Right lobe of liver (tissue), 6 donors: ENCODE measurements around the gene C17orf114.
A peak's percentile ranks its signal among the peaks of the same experiment; 100 is the strongest.

Experiments
- ATAC-seq, 4 donors: fragments of 200-7000 bp; cut with Tn5 transposase; one replicate each; pipeline ENCODE4 v1.9.1; 2020; ENCODE audit warnings: mild to moderate bottlenecking in 4 of 4, moderate library complexity in 4 of 4
- DNase-seq, 3 donors: peaks; one replicate each; pipeline ENCODE4 v3.0.0-alpha.2; 2020
- H3K27ac ChIP-seq, 3 donors: fragments of 200-600 bp; one replicate each; pipeline ENCODE4 v1.8.0; 2022
- H3K27me3 ChIP-seq, 2 donors: fragments of 200-600 bp; one replicate each; pipeline ENCODE4 v1.8.0; 2022
- H3K36me3 ChIP-seq, 4 donors: fragments of 200-600 bp; sonication (generic) in 1 of 4; one replicate each; pipeline versions ENCODE4 v1.5.1 to v1.8.0; 2017 to 2022; ENCODE audit warnings: control low read depth in 1 of 4
- H3K4me1 ChIP-seq, 4 donors: fragments of 200-600 bp; sonication (generic) in 1 of 4; one replicate each; pipeline versions ENCODE4 v1.5.1 to v1.8.0; 2017 to 2022; ENCODE audit warnings: control low read depth in 1 of 4
- H3K4me3 ChIP-seq, 3 donors: fragments of 200-600 bp; one replicate each; pipeline ENCODE4 v1.8.0; 2022
- H3K9me3 ChIP-seq, 4 donors: fragments of 200-600 bp; sonication (generic) in 1 of 4; one replicate each; pipeline versions ENCODE4 v1.5.1 to v1.8.0; 2017 to 2022; ENCODE audit warnings: control low read depth in 1 of 4
- POLR2A ChIP-seq: fragments of 450-650 bp; IDR thresholded peaks from one replicate; pipeline ENCODE4 v1.6.1; 2017; ENCODE audit warnings: antibody characterized with exemption, mild to moderate bottlenecking
- WGBS: methylation state at CpG from one replicate; pipeline ENCODE4 v1.1.6; 2018; ENCODE audit warnings: low coverage, low lambda C conversion rate; ENCODE audit not compliant: insufficient coverage; ENCODE audit errors: missing lambda C conversion rate; 5-methylcytosine and 5-hydroxymethylcytosine counted together
- intact Hi-C, 2 donors: fragments of 100-400 bp; cut with DNase I; formaldehyde crosslinking; loops; one replicate each; pipeline versions ENCODE4 v1.11.2 to v1.14.1; 2022
- TF ChIP-seq, protein P1 (sequence below), 4 donors: fragments of 200-600 bp in 3 of 4; fragments of 450-650 bp in 1 of 4; IDR thresholded peaks; one replicate each; pipeline versions ENCODE4 v1.5.1 to v1.8.0; 2016 to 2022; ENCODE audit warnings: antibody characterized with exemption in 4 of 4, mild to moderate bottlenecking in 2 of 4
- donor health status: DM: no; HTN: yes; CAD: no.
- donor health status: DM: no; HTN: no; CAD: no.
- donor health status: DM: no; HTN: no; CAD: no.
- donor health status: DM: no; HTN: yes; CAD: no.
- donor health status: DM: no; HTN: yes; CAD: no.

C17orf114 gene

DNA sequence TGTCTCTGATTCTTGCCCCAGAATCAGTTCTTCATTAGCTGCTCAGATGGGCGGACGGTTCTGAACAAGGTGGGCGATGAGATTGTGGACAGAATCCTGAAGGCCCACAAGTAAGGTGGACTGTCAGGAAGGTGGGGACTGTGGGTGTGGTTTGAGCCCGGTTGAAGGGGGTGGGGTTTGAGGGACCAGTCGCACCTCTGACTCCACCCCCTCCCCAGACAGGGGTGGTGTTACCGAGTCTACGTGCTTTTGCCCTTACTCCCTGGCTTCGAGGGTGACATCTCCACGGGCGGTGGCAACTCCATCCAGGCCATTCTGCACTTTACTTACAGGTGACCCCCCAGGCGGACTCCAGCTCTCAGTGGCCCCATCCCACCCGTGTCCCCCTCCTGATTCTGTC lies 16.1 kb upstream of the C17orf114 start:
- Histone ChIP-seq H3K4me3 (no peak overlapping the region), H3K27me3 (no peaks in the 10 kb centered on the region), H3K4me1 (no peaks in the 10 kb centered on the region), H3K36me3 (peaks cover 0 to 13% (median 0%) of the 10 kb centered on the region in 4 donors), H3K27ac (no peak overlapping the region), H3K9me3 (no peaks in the 10 kb centered on the region)
- intact Hi-C loops = no loop called here
- ATAC-seq (no peak), DNase-seq (no peak)
- WGBS = 33% methylated on average over 1 of the region's 12 CpGs
- TF ChIP-seq, protein P1, sequence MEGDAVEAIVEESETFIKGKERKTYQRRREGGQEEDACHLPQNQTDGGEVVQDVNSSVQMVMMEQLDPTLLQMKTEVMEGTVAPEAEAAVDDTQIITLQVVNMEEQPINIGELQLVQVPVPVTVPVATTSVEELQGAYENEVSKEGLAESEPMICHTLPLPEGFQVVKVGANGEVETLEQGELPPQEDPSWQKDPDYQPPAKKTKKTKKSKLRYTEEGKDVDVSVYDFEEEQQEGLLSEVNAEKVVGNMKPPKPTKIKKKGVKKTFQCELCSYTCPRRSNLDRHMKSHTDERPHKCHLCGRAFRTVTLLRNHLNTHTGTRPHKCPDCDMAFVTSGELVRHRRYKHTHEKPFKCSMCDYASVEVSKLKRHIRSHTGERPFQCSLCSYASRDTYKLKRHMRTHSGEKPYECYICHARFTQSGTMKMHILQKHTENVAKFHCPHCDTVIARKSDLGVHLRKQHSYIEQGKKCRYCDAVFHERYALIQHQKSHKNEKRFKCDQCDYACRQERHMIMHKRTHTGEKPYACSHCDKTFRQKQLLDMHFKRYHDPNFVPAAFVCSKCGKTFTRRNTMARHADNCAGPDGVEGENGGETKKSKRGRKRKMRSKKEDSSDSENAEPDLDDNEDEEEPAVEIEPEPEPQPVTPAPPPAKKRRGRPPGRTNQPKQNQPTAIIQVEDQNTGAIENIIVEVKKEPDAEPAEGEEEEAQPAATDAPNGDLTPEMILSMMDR (IDR thresholded peaks at IDR 0.05) = no peak
- TF ChIP-seq POLR2A = no peak

DNA sequence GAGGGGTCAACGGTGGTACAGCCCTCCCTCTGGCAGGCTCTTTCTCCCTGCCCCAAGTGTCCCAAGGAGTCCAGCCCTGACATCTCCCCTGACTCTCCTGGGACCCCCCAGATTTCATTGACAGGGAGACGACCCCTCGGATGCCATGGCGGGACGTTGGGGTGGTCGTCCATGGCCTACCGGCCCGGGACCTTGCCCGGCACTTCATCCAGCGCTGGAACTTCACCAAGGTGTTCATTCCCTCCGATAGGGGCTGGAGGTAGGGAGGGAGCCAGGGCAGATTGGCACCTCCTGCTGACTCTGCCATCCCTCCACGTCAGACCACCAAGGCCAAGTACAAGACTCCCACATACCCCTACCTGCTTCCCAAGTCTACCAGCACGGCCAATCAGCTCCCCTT lies 14.7 kb upstream of the C17orf114 start:
- no peak for TF ChIP-seq POLR2A
- TF ChIP-seq, protein P1 (IDR thresholded peaks at IDR 0.05) = no peak
- intact Hi-C loops = no loop called here
- no peak overlapping the region for H3K4me3 ChIP-seq
- peak in 1 of 4 donors; percentile 10 for ATAC-seq
- peaks cover 0 to 13% (median 0%) of the 10 kb centered on the region in 4 donors for H3K36me3 ChIP-seq
- H3K9me3 ChIP-seq = no peaks in the 10 kb centered on the region
- DNase-seq = no peak
- WGBS = 92% methylated on average over 8 of the region's 13 CpGs
- no peak overlapping the region for H3K27ac ChIP-seq
- no peaks in the 10 kb centered on the region for H3K4me1 ChIP-seq
- no peaks in the 10 kb centered on the region for H3K27me3 ChIP-seq

DNA sequence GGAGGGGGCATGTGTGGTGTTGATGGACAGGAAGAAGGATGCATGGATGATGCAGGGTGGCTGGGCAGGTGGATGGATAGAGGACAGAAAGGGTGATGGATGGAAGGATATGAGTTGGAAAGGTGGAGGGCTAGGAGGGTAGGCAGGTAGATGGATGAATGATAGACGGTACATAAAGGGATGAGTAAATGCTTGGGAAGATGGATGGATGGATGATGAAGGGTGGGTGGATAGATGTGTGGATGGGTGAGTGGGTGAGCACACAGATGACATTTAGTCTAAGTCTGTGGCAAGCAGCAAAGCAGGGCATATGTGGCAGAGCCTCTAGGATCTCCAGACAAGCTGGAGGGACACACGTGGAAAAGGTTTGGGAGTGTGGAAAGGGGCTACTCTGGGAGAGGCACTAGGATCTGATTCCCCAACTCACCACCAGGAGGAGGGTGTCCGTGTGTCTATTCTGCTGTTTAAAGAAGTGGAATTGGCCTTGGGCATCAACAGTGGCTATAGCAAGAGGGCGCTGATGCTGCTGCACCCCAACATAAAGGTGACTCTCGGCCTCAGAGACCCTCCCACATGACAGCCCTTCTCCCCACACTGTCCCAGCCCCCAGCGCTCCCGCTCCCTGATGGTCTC lies 13.0 kb upstream of the C17orf114 start:
- no peak overlapping the region for H3K27ac ChIP-seq
- no peaks in the 10 kb centered on the region for H3K9me3 ChIP-seq
- no peak overlapping the region for H3K4me3 ChIP-seq
- TF ChIP-seq, protein P1 (IDR thresholded peaks at IDR 0.05) = no peak
- TF ChIP-seq POLR2A = no peak
- no peak for ATAC-seq
- H3K27me3 ChIP-seq = no peaks in the 10 kb centered on the region
- intact Hi-C loops = no loop called here
- peaks cover 0 to 13% (median 0%) of the 10 kb centered on the region in 4 donors for H3K36me3 ChIP-seq
- WGBS = 94% methylated on average over 4 of the region's 7 CpGs
- DNase-seq = no peak
- no peaks in the 10 kb centered on the region for H3K4me1 ChIP-seq

DNA sequence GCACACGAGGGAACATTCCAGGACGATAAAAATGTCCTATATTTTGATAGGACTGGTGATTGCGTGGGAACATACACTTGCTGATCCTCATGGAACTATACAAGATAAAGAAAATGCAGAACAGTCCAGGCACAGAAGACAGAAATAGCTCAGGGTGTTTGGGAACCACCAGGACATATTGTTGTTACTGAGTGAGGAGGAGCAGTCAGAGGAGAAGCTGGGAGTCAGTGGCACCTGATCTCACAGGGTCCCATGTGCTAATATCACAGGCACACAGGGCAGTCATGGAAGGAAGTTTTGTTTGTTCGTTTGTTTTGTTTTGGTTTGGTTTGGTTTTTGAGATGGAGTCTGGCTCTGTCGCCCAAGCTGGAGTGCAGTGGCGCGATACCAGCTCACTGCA lies 10.6 kb upstream of the C17orf114 start:
- TF ChIP-seq, protein P1 (IDR thresholded peaks at IDR 0.05) = no peak
- no peak for TF ChIP-seq POLR2A
- Histone ChIP-seq H3K4me1 (peaks cover 0 to 6% (median 2%) of the 10 kb centered on the region in 4 donors), H3K36me3 (peaks cover 0 to 13% (median 0%) of the 10 kb centered on the region in 4 donors), H3K27ac (no peak overlapping the region), H3K4me3 (no peak overlapping the region), H3K27me3 (no peaks in the 10 kb centered on the region), H3K9me3 (no peaks in the 10 kb centered on the region)
- intact Hi-C loops = no loop called here
- ATAC-seq (no peak), DNase-seq (no peak)
- WGBS = 89% methylated on average over 7 of the region's 7 CpGs
